ENCODE results near the gene SSBP3. TPM values are rescaled to one million over a fixed set of nuclear protein-coding genes. Genes with fewer than 3 reads are reported as not detected.

Gene SSBP3
- total RNA-seq, 1 experiment from 2014 or later, result 37.5 TPM

DNA sequence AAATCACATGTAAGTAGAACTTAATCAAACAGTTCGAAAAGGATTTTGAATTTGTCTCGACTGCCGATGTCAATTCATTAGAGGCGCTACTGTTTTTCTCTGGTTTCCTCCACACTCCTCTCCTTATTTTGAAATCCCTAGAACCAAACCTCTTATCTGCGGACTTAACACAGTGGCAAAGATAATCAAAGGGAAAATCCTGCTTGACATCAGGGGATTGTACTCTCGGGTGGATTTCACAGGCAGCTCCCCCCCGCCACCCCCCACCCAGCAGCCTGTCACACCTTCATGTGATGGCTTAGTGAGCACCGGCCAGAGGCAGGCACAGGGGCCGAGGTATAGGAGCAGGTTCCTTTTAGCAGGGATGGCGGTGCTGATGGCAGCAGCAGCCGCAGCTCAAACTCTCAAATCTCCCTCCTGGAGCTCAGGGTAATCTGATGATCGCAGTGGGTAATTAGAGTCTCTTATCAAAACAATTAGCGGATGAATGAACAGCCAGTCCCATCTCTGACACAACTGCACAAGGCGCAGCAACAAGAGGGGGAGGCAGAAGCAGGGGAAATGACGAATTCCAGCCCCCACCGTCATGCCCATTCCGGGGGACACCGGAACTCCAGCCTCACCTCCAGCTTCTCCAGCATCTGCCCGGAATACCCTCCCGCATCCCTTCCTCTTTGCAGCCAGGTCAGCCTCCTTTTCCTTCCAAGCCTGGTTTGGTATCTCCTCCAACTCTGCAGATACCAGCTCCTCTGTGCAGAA, 80.3 kb downstream of the SSBP3 start:
- Histone ChIP-seq H2AFZ (ENCODE audit: low read depth, low read length, poor library complexity, severe bottlenecking) (no peak overlapping the region), H3K4me1 (ENCODE audit: control insufficient read depth in 1 of 2, insufficient read depth in 2 of 2, low read length in 2 of 2) (peaks cover 0 to 3% of the 10 kb centered on the region in 2 experiments; a peak in 1 of 4 replicates), H4K20me1 (ENCODE audit: insufficient read depth) (no peaks in the 10 kb centered on the region), H3K4me2 (ENCODE audit: low read length) (no peak overlapping the region), H3K27ac (ENCODE audit: low read depth, low read length) (no peak overlapping the region), H3K9me2 (ENCODE audit: insufficient read depth) (no peaks in the 10 kb centered on the region), H3K9me3 (ENCODE audit: control insufficient read depth in 1 of 2, insufficient read depth in 1 of 2, low read depth in 1 of 2, low read length in 2 of 2) (no peaks in the 10 kb centered on the region), H3K36me3 (ENCODE audit: control insufficient read depth in 1 of 2, insufficient read depth in 2 of 2, low read length in 2 of 2) (no peaks in the 10 kb centered on the region), H3K9ac (ENCODE audit: low read length) (no peak overlapping the region), H3K79me2 (ENCODE audit: insufficient read depth, low read length) (0 out of 2 replicates have a peak, but pooled peaks cover 2% of the 10 kb centered on the region), H3K4me3 (replicated peaks in 1 of 2; ENCODE audit: low read depth in 1 of 2, low read length in 2 of 2) (no peak overlapping the region), H3K27me3 (ENCODE audit: insufficient read depth, low read length) (no peaks in the 10 kb centered on the region)
- POLR2A ChIA-PET, result no interaction called here
- ATAC-seq (no peak), DNase-seq (ENCODE audit: low read depth, low spot score) (no peak)
- CTCF ChIA-PET, result no interaction called here
- intact Hi-C loops (cut with micrococcal nuclease), result no loop called here
- RAD21 ChIA-PET (ENCODE audit: low non-redundant PET in 1 of 2, low total read pairs in 2 of 2, uncharacterized antibody in 2 of 2, unreplicated experiment in 2 of 2), result no interaction called here
- TF ChIP-seq SIN3A (IDR thresholded peaks at IDR 0.05; ENCODE audit: low read depth) (no peak), CEBPB (IDR thresholded peaks at IDR 0.05; ENCODE audit: low read depth) (no peak), YY1 (IDR thresholded peaks at IDR 0.05; ENCODE audit: extremely low read depth, insufficient replicate concordance, low read depth, low read length) (no peak), RAD21 (IDR thresholded peaks at IDR 0.05; ENCODE audit: low read depth) (no peak)
- BruUV-seq (replicated peaks), result no TSS peak

GRCh38 chr1:54325284-54325683, 80.9 kb downstream of the SSBP3 start:
- ChIA-PET POLR2A (no interaction called here), RAD21 (ENCODE audit: low non-redundant PET in 1 of 2, low total read pairs in 2 of 2, uncharacterized antibody in 2 of 2, unreplicated experiment in 2 of 2) (no interaction called here), CTCF (no interaction called here)
- no peak for DNase-seq (ENCODE audit: low read depth, low spot score)
- Histone ChIP-seq H3K9me2 (ENCODE audit: insufficient read depth) (no peaks in the 10 kb centered on the region), H3K27me3 (ENCODE audit: insufficient read depth, low read length) (no peaks in the 10 kb centered on the region), H3K4me1 (ENCODE audit: control insufficient read depth in 1 of 2, insufficient read depth in 2 of 2, low read length in 2 of 2) (peaks cover 0 to 3% of the 10 kb centered on the region in 2 experiments; a peak in 1 of 4 replicates), H3K9ac (ENCODE audit: low read length) (no peak overlapping the region), H3K9me3 (ENCODE audit: control insufficient read depth in 1 of 2, insufficient read depth in 1 of 2, low read depth in 1 of 2, low read length in 2 of 2) (no peaks in the 10 kb centered on the region), H3K36me3 (ENCODE audit: control insufficient read depth in 1 of 2, insufficient read depth in 2 of 2, low read length in 2 of 2) (no peaks in the 10 kb centered on the region), H3K4me3 (replicated peaks in 1 of 2; ENCODE audit: low read depth in 1 of 2, low read length in 2 of 2) (no peak overlapping the region), H4K20me1 (ENCODE audit: insufficient read depth) (no peaks in the 10 kb centered on the region), H3K4me2 (ENCODE audit: low read length) (no peak overlapping the region), H3K79me2 (ENCODE audit: insufficient read depth, low read length) (0 out of 2 replicates have a peak, but pooled peaks cover 2% of the 10 kb centered on the region), H3K27ac (ENCODE audit: low read depth, low read length) (no peak overlapping the region), H2AFZ (ENCODE audit: low read depth, low read length, poor library complexity, severe bottlenecking) (no peak overlapping the region)
- no peak for ATAC-seq
- BruUV-seq (replicated peaks), result no TSS peak
- intact Hi-C loops (cut with micrococcal nuclease), result no loop called here
- no peak for TF ChIP-seq SIN3A (IDR thresholded peaks at IDR 0.05; ENCODE audit: low read depth)
- no peak for TF ChIP-seq POLR2AphosphoS5 (IDR thresholded peaks at IDR 0.05; ENCODE audit: low read depth, low read length)
- TF ChIP-seq EZH2phosphoT487 (IDR thresholded peaks at IDR 0.05; ENCODE audit: borderline replicate concordance), result no peak
- no peak for TF ChIP-seq TCF7L2 (IDR thresholded peaks at IDR 0.05; ENCODE audit: borderline replicate concordance, extremely low read depth, insufficient read depth, insufficient read length)
- TF ChIP-seq CEBPB (IDR thresholded peaks at IDR 0.05; ENCODE audit: low read depth), result no peak
- no peak for TF ChIP-seq YY1 (IDR thresholded peaks at IDR 0.05; ENCODE audit: extremely low read depth, insufficient replicate concordance, low read depth, low read length)
- no peak for TF ChIP-seq ZFX (IDR thresholded peaks at IDR 0.05)
- TF ChIP-seq ZNF274 (IDR thresholded peaks at IDR 0.05; ENCODE audit: low read depth, low read length), result no peak
- no peak for TF ChIP-seq RAD21 (IDR thresholded peaks at IDR 0.05; ENCODE audit: low read depth)
- no peak for TF ChIP-seq FOSL1 (IDR thresholded peaks at IDR 0.05; ENCODE audit: low read depth)
- TF ChIP-seq JUND (IDR thresholded peaks at IDR 0.05), result no peak
- no peak for TF ChIP-seq ZBTB33 (IDR thresholded peaks at IDR 0.05; ENCODE audit: extremely low read depth, insufficient replicate concordance, low read length)
- TF ChIP-seq, protein P1, sequence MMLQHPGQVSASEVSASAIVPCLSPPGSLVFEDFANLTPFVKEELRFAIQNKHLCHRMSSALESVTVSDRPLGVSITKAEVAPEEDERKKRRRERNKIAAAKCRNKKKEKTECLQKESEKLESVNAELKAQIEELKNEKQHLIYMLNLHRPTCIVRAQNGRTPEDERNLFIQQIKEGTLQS (IDR thresholded peaks at IDR 0.05), result no peak
- no peak for TF ChIP-seq MAX (IDR thresholded peaks at IDR 0.05)
- TF ChIP-seq CBX3 (IDR thresholded peaks at IDR 0.05; ENCODE audit: low read depth), result no peak
- no peak for TF ChIP-seq POLR2A (IDR thresholded peaks at IDR 0.05; ENCODE audit: borderline replicate concordance, extremely low read depth, insufficient read depth, insufficient read length)
- TF ChIP-seq SP1 (IDR thresholded peaks at IDR 0.05; ENCODE audit: low read depth), result no peak
